H9 (cell line): ENCODE measurements around the gene SNTG2. TPM values are rescaled to one million over a fixed set of nuclear protein-coding genes. Genes with fewer than 3 reads are reported as not detected.

Experiments used
- DNase-seq: peaks from one replicate; pipeline ENCODE4 v3.0.0-alpha.2; 2017
- H2AFZ ChIP-seq: one replicate; pipeline ENCODE4 v1.6.1; 2013; ENCODE audit warnings: mild to moderate bottlenecking, low read length, control low read depth, moderate library complexity
- H2AK5ac ChIP-seq: 2 replicates; pipeline ENCODE4 v1.6.1; 2013; ENCODE audit warnings: low read length, control low read depth, mixed read lengths; ENCODE audit not compliant: insufficient read length
- H2BK120ac ChIP-seq: one replicate; pipeline ENCODE4 v1.6.1; 2013; ENCODE audit warnings: low read depth, mild to moderate bottlenecking, low read length, control low read depth, inconsistent platforms; ENCODE audit not compliant: poor library complexity, severe bottlenecking
- H2BK12ac ChIP-seq: 2 replicates; pipeline ENCODE4 v1.6.1; 2013; ENCODE audit warnings: low read length, control low read depth, mixed read lengths, low read depth; ENCODE audit not compliant: insufficient read length
- H2BK15ac ChIP-seq: 2 replicates; pipeline ENCODE4 v1.6.1; 2013; ENCODE audit warnings: low read depth, low read length, control low read depth
- H2BK20ac ChIP-seq: one replicate; pipeline ENCODE4 v1.6.1; 2013; ENCODE audit warnings: low read depth, mild to moderate bottlenecking, low read length, control low read depth, inconsistent platforms; ENCODE audit not compliant: poor library complexity, severe bottlenecking
- H2BK5ac ChIP-seq: 2 replicates; pipeline ENCODE4 v1.6.1; 2013; ENCODE audit warnings: low read length, control low read depth, mixed read lengths; ENCODE audit not compliant: insufficient read length
- H3K14ac ChIP-seq: 2 replicates; pipeline ENCODE4 v1.6.1; 2013; ENCODE audit warnings: low read length, control low read depth; ENCODE audit not compliant: insufficient read depth
- H3K18ac ChIP-seq: 2 replicates; pipeline ENCODE4 v1.6.1; 2013; ENCODE audit warnings: low read depth, mild to moderate bottlenecking, mixed read lengths, low read length, control low read depth; ENCODE audit not compliant: insufficient read length
- H3K23ac ChIP-seq: 2 replicates; pipeline ENCODE4 v1.6.1; 2013; ENCODE audit warnings: low read length, control low read depth, mixed read lengths, low read depth; ENCODE audit not compliant: insufficient read length
- H3K23me2 ChIP-seq: 2 replicates; pipeline ENCODE4 v1.6.1; 2013; ENCODE audit warnings: low read depth, mild to moderate bottlenecking, mixed read lengths, low read length, control low read depth; ENCODE audit not compliant: insufficient read length, poor library complexity, severe bottlenecking
- H3K27ac ChIP-seq: 2 replicates; pipeline ENCODE4 v1.5.1; 2013; ENCODE audit warnings: low read length, control low read depth, mixed read lengths, low read depth; ENCODE audit not compliant: insufficient read length
- H3K27me3 ChIP-seq: 2 replicates; pipeline ENCODE4 v1.6.1; 2013; ENCODE audit warnings: low read length, control low read depth, inconsistent platforms; ENCODE audit not compliant: insufficient read depth
- H3K4ac ChIP-seq: 2 replicates; pipeline ENCODE4 v1.6.1; 2013; ENCODE audit warnings: low read depth, mild to moderate bottlenecking, control low read depth, inconsistent platforms, low read length, moderate library complexity
- H3K4me1 ChIP-seq: 2 replicates; pipeline ENCODE4 v1.6.1; 2013; ENCODE audit warnings: low read length, control low read depth, inconsistent platforms; ENCODE audit not compliant: insufficient read depth
- H3K4me2 ChIP-seq: 2 replicates; pipeline ENCODE4 v1.6.1; 2013; ENCODE audit warnings: low read length, control low read depth, mixed read lengths; ENCODE audit not compliant: insufficient read length, insufficient read depth
- H3K56ac ChIP-seq: 2 replicates; pipeline ENCODE4 v1.6.1; 2013; ENCODE audit warnings: low read depth, mild to moderate bottlenecking, mixed read lengths, low read length, control low read depth; ENCODE audit not compliant: insufficient read length
- H3K79me1 ChIP-seq: 2 replicates; pipeline ENCODE4 v1.6.1; 2013; ENCODE audit warnings: low read depth, mild to moderate bottlenecking, moderate library complexity, low read length, control low read depth, inconsistent platforms; ENCODE audit not compliant: insufficient read depth, poor library complexity, severe bottlenecking
- H3K79me2 ChIP-seq: 2 replicates; pipeline ENCODE4 v1.6.1; 2013; ENCODE audit warnings: low read length, control low read depth, inconsistent platforms; ENCODE audit not compliant: insufficient read depth
- H3K9ac ChIP-seq: 2 replicates; pipeline ENCODE4 v1.6.1; 2013; ENCODE audit warnings: low read length, control low read depth, mixed read lengths; ENCODE audit not compliant: insufficient read length; ENCODE audit errors: extremely low read depth
- H3K9me3 ChIP-seq: one replicate; pipeline ENCODE4 v1.6.1; 2013; ENCODE audit warnings: low read depth, low read length, inconsistent platforms; ENCODE audit not compliant: control insufficient read depth
- H3T11ph ChIP-seq: one replicate; pipeline ENCODE4 v1.6.1; 2013; ENCODE audit warnings: mild to moderate bottlenecking, low read length, control low read depth, inconsistent platforms
- H4K20me1 ChIP-seq: one replicate; pipeline ENCODE4 v1.6.1; 2013; ENCODE audit not compliant: control insufficient read depth, insufficient read length, insufficient read depth
- H4K5ac ChIP-seq: 2 replicates; pipeline ENCODE4 v1.6.1; 2013; ENCODE audit warnings: low read depth, mild to moderate bottlenecking, mixed read lengths, low read length, control low read depth; ENCODE audit not compliant: insufficient read length
- H4K8ac ChIP-seq: replicated peaks from 2 replicates; pipeline ENCODE4 v1.6.1; 2013; ENCODE audit warnings: low read length, control low read depth, mixed read lengths, low read depth; ENCODE audit not compliant: insufficient read length
- H4K91ac ChIP-seq: 2 replicates; pipeline ENCODE4 v1.6.1; 2013; ENCODE audit warnings: low read depth, mild to moderate bottlenecking, moderate library complexity, mixed read lengths, low read length, control low read depth; ENCODE audit not compliant: insufficient read length
- H3K27ac Mint-ChIP-seq, 3 experiments: 2 replicates in 2 of 3; 3 replicates in 1 of 3; pipeline ENCODE4 v1.8.0; 2020 to 2021; ENCODE audit warnings: mixed read lengths in 3 of 3, mild to moderate bottlenecking in 1 of 3, moderate library complexity in 1 of 3
- H3K27me3 Mint-ChIP-seq: 2 replicates; pipeline ENCODE4 v1.8.0; 2021; ENCODE audit warnings: low read depth, mild to moderate bottlenecking, moderate library complexity, mixed read lengths
- H3K36me3 Mint-ChIP-seq, 3 experiments: 2 replicates in 2 of 3; 3 replicates in 1 of 3; pipeline ENCODE4 v1.8.0; 2020 to 2021; ENCODE audit warnings: low read depth in 3 of 3, mixed read lengths in 3 of 3; ENCODE audit not compliant: insufficient read depth in 1 of 3
- H3K4me1 Mint-ChIP-seq, 2 experiments: 2 replicates each; pipeline ENCODE4 v1.8.0; 2020; ENCODE audit warnings: mixed read lengths in 2 of 2
- H3K4me3 Mint-ChIP-seq, 2 experiments: 2 replicates in 1 of 2; 3 replicates in 1 of 2; pipeline ENCODE4 v1.8.0; 2020 to 2021; ENCODE audit warnings: mild to moderate bottlenecking in 2 of 2, mixed read lengths in 2 of 2, moderate library complexity in 1 of 2
- H3K9me3 Mint-ChIP-seq, 2 experiments: 2 replicates in 1 of 2; 3 replicates in 1 of 2; pipeline ENCODE4 v1.8.0; 2020; ENCODE audit warnings: mild to moderate bottlenecking in 2 of 2, mixed read lengths in 2 of 2, moderate library complexity in 1 of 2
- WGBS: extraction: QIAGEN DNeasy Blood & Tissue Kit; methylation state at CpG from one replicate; pipeline ENCODE4 v1.1.7; 2013; ENCODE audit warnings: missing lambda C conversion rate, low lambda C conversion rate, mixed read lengths; ENCODE audit not compliant: insufficient read length; ENCODE audit errors: extremely low coverage; 5-methylcytosine and 5-hydroxymethylcytosine counted together
- total RNA-seq: library from RNA; stranded (reverse); gene quantifications from 2 replicates; pipeline ENCODE4 v1.2.1, GENCODE V29; 2021
- TF ChIP-seq, protein P1 (sequence below): fragments of 200-600 bp; sonication (generic); conservative IDR thresholded peaks from 3 replicates; pipeline ENCODE4 v1.8.0; 2021; ENCODE audit warnings: antibody characterized with exemption, mild to moderate bottlenecking

Gene SNTG2
- total RNA-seq, 1 experiment from 2014 or later, result 13.2 TPM

DNA sequence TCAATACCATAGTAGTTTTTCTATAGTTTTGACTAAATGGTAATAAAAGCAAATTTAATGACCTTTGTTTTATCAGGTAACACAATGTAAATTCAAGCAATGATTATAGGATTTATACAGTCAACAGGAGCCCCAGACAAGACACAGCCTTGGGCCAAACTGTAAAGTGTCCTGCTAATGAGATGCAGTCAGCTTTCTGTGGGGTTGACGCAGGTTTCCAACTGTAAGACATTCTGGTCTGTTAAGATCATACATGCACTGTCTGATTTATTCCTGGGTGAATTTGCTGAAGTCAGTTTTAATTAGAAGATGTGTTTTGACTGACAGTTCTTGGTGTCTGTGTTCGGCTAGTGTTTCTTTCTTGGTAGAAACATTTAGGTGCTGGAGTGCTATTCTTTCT lies 180.3 kb downstream of the SNTG2 start:
- no peaks in the 10 kb centered on the region for H3K4me1 ChIP-seq
- Mint-ChIP-seq H3K4me1 (no peaks in the 10 kb centered on the region), H3K27me3 (no peaks in the 10 kb centered on the region)

More for the DNA sequence above, 180.3 kb downstream of the SNTG2 start:
- Histone ChIP-seq H3K23me2 (no peaks in the 10 kb centered on the region), H3K27me3 (no peaks in the 10 kb centered on the region), H2BK15ac (no peak overlapping the region), H3K18ac (no peak overlapping the region), H3K79me2 (no peaks in the 10 kb centered on the region), H4K5ac (no peak overlapping the region), H4K20me1 (no peaks in the 10 kb centered on the region), H2BK20ac (no peak overlapping the region), H3K23ac (no peak overlapping the region), H3K9me3 (no peaks in the 10 kb centered on the region), H2BK5ac (no peak overlapping the region), H2AK5ac (no peak overlapping the region), H2AFZ (no peak overlapping the region), H2BK12ac (no peak overlapping the region), H2BK120ac (no peak overlapping the region), H3K4ac (no peak overlapping the region), H3K27ac (no peak overlapping the region), H3K14ac (no peak overlapping the region), H3T11ph (no peak overlapping the region), H3K4me2 (no peak overlapping the region), H3K79me1 (no peaks in the 10 kb centered on the region), H4K8ac (no peak overlapping the region), H4K91ac (no peak overlapping the region), H3K56ac (no peak overlapping the region), H3K9ac (no peak overlapping the region)
- Mint-ChIP-seq H3K27ac (no peak overlapping the region), H3K36me3 (peaks cover 4 to 7% (median 6%) of the 10 kb centered on the region in 3 experiments; a peak in 6 of 7 replicates), H3K9me3 (0 out of 5 replicates have a peak, but pooled peaks cover 0 to 4% of the 10 kb centered on the region in 2 experiments), H3K4me3 (no peak overlapping the region)
- DNase-seq, result no peak
- WGBS, result no CpG with 5 or more reads among the region's 2 CpGs
- TF ChIP-seq, protein P1, sequence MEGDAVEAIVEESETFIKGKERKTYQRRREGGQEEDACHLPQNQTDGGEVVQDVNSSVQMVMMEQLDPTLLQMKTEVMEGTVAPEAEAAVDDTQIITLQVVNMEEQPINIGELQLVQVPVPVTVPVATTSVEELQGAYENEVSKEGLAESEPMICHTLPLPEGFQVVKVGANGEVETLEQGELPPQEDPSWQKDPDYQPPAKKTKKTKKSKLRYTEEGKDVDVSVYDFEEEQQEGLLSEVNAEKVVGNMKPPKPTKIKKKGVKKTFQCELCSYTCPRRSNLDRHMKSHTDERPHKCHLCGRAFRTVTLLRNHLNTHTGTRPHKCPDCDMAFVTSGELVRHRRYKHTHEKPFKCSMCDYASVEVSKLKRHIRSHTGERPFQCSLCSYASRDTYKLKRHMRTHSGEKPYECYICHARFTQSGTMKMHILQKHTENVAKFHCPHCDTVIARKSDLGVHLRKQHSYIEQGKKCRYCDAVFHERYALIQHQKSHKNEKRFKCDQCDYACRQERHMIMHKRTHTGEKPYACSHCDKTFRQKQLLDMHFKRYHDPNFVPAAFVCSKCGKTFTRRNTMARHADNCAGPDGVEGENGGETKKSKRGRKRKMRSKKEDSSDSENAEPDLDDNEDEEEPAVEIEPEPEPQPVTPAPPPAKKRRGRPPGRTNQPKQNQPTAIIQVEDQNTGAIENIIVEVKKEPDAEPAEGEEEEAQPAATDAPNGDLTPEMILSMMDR, result no peak
